GM19035 (cell line): ENCODE data around the gene ERC2.

Experiments used
- ATAC-seq: cut with Tn5 transposase; IDR thresholded peaks from one replicate; pipeline ENCODE4 v1.9.1; 2021; ENCODE audit not compliant: unreplicated experiment

ERC2 gene

GRCh38 chr3:55661141-55661540 lies 807.1 kb downstream of the ERC2 start:
- ATAC-seq = no peak

- ATAC-seq = no peak
These were observed 807.6 kb downstream of the ERC2 start for GRCh38 chr3:55660642-55661041.

- ATAC-seq = no peak
These were observed 808.6 kb downstream of the ERC2 start for GRCh38 chr3:55659701-55660100.

GRCh38 chr3:55658690-55659562 lies 809.3 kb downstream of the ERC2 start:
- peak; percentile 38 for ATAC-seq

GRCh38 chr3:55658270-55658669 lies 810.0 kb downstream of the ERC2 start:
- peak; percentile 18 for ATAC-seq

- no peak for ATAC-seq
These were observed 812.7 kb downstream of the ERC2 start for GRCh38 chr3:55655544-55655943.

- peak; percentile 77 for ATAC-seq
These were observed 814.0 kb downstream of the ERC2 start for GRCh38 chr3:55654123-55654760.

GRCh38 chr3:55651011-55651410 lies 817.3 kb downstream of the ERC2 start:
- no peak for ATAC-seq

- ATAC-seq = no peak
These were observed 818.3 kb downstream of the ERC2 start for GRCh38 chr3:55650011-55650410.

GRCh38 chr3:55649554-55649953 lies 818.7 kb downstream of the ERC2 start:
- ATAC-seq = no peak

GRCh38 chr3:55648591-55649318 lies 819.5 kb downstream of the ERC2 start:
- no peak for ATAC-seq

- ATAC-seq = no peak
These were observed 820.6 kb downstream of the ERC2 start for GRCh38 chr3:55647670-55648069.

GRCh38 chr3:55647063-55647462 lies 821.2 kb downstream of the ERC2 start:
- no peak for ATAC-seq

- ATAC-seq = no peak
These were observed 822.1 kb downstream of the ERC2 start for GRCh38 chr3:55646121-55646520.

- no peak for ATAC-seq
These were observed 822.8 kb downstream of the ERC2 start for GRCh38 chr3:55645422-55645821.

- no peak for ATAC-seq
These were observed 825.0 kb downstream of the ERC2 start for GRCh38 chr3:55643283-55643682.

GRCh38 chr3:55641964-55642363 lies 826.3 kb downstream of the ERC2 start:
- ATAC-seq = no peak

- ATAC-seq = no peak
These were observed 828.1 kb downstream of the ERC2 start for GRCh38 chr3:55639896-55640765.

GRCh38 chr3:55639143-55639542 lies 829.1 kb downstream of the ERC2 start:
- no peak for ATAC-seq

GRCh38 chr3:55637906-55638638 lies 830.2 kb downstream of the ERC2 start:
- ATAC-seq = no peak
